GM12878 (cell line): ENCODE measurements around the gene SEMA3B. TPM values are rescaled to one million over a fixed set of nuclear protein-coding genes. Genes with fewer than 3 reads are reported as not detected.

Experiments
- ATAC-seq: fragments of 200-7000 bp; cut with Tn5 transposase; 3 replicates; pipeline ENCODE4 v1.9.1; 2020; ENCODE audit warnings: mild to moderate bottlenecking, moderate library complexity
- BruUV-seq: library from RNA; stranded (reverse); fragments of 400-500 nt; replicated peaks from 2 replicates; lab custom pipeline; 2021; lab: Mats Ljungman, UMichigan
- CTCF ChIA-PET: fragments of 300-600 bp; sonication (Branson Sonifier 250); formaldehyde crosslinking; extraction: SDS; loops from one replicate; lab custom pipeline; 2021; ENCODE audit warnings: inconsistent platforms; lab: Yijun Ruan, JAX
- POLR2A ChIA-PET: fragments of 350-600 bp; formaldehyde crosslinking; extraction: SDS; loops from one replicate; lab custom pipeline; 2021; ENCODE audit warnings: inconsistent platforms; lab: Charles Lee
- RAD21 ChIA-PET: fragments of 300-600 bp; sonication (Branson Sonifier 250); formaldehyde crosslinking; loops from one replicate; lab custom pipeline; 2023; ENCODE audit warnings: antibody characterized with exemption; ENCODE audit not compliant: unreplicated experiment; lab: Charles Lee
- SMC1A ChIA-PET: fragments of 300-600 bp; sonication (Branson Sonifier 250); formaldehyde crosslinking; loops from one replicate; lab custom pipeline; 2023; ENCODE audit not compliant: unreplicated experiment, uncharacterized antibody; lab: Charles Lee
- DNase-seq: peaks from one replicate; pipeline ENCODE4 v3.0.0-alpha.2; 2011; ENCODE audit warnings: low read depth, low spot score
- FAIRE-seq: peaks from 3 replicates; lab custom pipeline; 2011; peaks lifted over from hg19 to GRCh38; lab: Jason Lieb, UNC
- H2AFZ ChIP-seq: 2 replicates; pipeline ENCODE4 v1.6.0; 2011; ENCODE audit warnings: low read depth, low read length, control low read depth; ENCODE audit not compliant: control insufficient read depth
- H3K27ac ChIP-seq: 2 replicates; pipeline ENCODE4 v1.5.1; 2011; ENCODE audit warnings: control low read depth; ENCODE audit not compliant: control insufficient read depth, insufficient read depth
- H3K27me3 ChIP-seq, 2 experiments: replicated peaks in 1 of 2; 2 replicates each; pipeline versions ENCODE4 v1.6.0 to v1.6.1; 2011; ENCODE audit warnings: low read length in 1 of 2; ENCODE audit not compliant: control insufficient read depth in 2 of 2, insufficient read depth in 2 of 2
- H3K36me3 ChIP-seq, 2 experiments: 2 replicates each; pipeline ENCODE4 v1.5.1; 2011; ENCODE audit warnings: low read length in 1 of 2; ENCODE audit not compliant: control insufficient read depth in 2 of 2, insufficient read depth in 2 of 2
- H3K4me1 ChIP-seq: 2 replicates; pipeline ENCODE4 v1.6.1; 2011; ENCODE audit warnings: mild to moderate bottlenecking, low read length, moderate library complexity, mixed read lengths; ENCODE audit not compliant: control insufficient read depth, insufficient read depth
- H3K4me2 ChIP-seq: 2 replicates; pipeline ENCODE4 v1.6.0; 2011; ENCODE audit warnings: control low read depth; ENCODE audit not compliant: control insufficient read depth, insufficient read depth
- H3K4me3 ChIP-seq: fragments of 200-600 bp; sonication (generic); 2 replicates; pipeline ENCODE4 v1.5.1; 2016
- H3K79me2 ChIP-seq: 2 replicates; pipeline ENCODE4 v1.6.0; 2011; ENCODE audit warnings: low read length; ENCODE audit not compliant: control insufficient read depth, insufficient read depth
- H3K9ac ChIP-seq: 2 replicates; pipeline ENCODE4 v1.8.0; 2011; ENCODE audit warnings: low read length, control low read depth, mixed read lengths; ENCODE audit not compliant: control insufficient read depth, insufficient read depth
- H3K9me3 ChIP-seq: replicated peaks from 3 replicates; pipeline ENCODE4 v1.5.1; 2011; ENCODE audit warnings: mild to moderate bottlenecking, low read length; ENCODE audit not compliant: control insufficient read depth, insufficient read depth
- H4K20me1 ChIP-seq: 2 replicates; pipeline ENCODE4 v1.6.0; 2011; ENCODE audit not compliant: control insufficient read depth, insufficient read depth
- BCL11A ChIP-seq: IDR thresholded peaks from 2 replicates; pipeline ENCODE4 v1.6.1; 2011; ENCODE audit warnings: low read depth, low read length
- BHLHE40 ChIP-seq, 2 experiments: fragments of 450-650 bp in 1 of 2; IDR thresholded peaks; 2 replicates each; pipeline ENCODE4 v1.6.1; 2011 to 2017; ENCODE audit warnings: low read depth in 2 of 2, borderline replicate concordance in 1 of 2, improper control_type of control experiment in 1 of 2, low read length in 1 of 2, mild to moderate bottlenecking in 1 of 2
- CHD1 ChIP-seq: IDR thresholded peaks from 2 replicates; pipeline ENCODE4 v1.6.1; 2012; ENCODE audit warnings: low read depth, low read length, improper control_type of control experiment
- CREB1 ChIP-seq: IDR thresholded peaks from 2 replicates; pipeline ENCODE4 v1.6.1; 2012; ENCODE audit warnings: low read depth, mild to moderate bottlenecking, inconsistent platforms
- ELK1 ChIP-seq: IDR thresholded peaks from 2 replicates; pipeline ENCODE4 v1.6.1; 2012; ENCODE audit warnings: low read depth, low read length, improper control_type of control experiment
- MEF2B ChIP-seq: fragments of 450-650 bp; IDR thresholded peaks from 2 replicates; pipeline ENCODE4 v1.6.1; 2018; ENCODE audit warnings: mild to moderate bottlenecking, moderate library complexity; ENCODE audit not compliant: partially characterized antibody, poor library complexity, severe bottlenecking
- MYB ChIP-seq: fragments of 150-350 bp; IDR thresholded peaks from 2 replicates; pipeline ENCODE4 v1.6.1; 2014; ENCODE audit warnings: mild to moderate bottlenecking, low read depth, low read length, borderline replicate concordance
- NBN ChIP-seq: fragments of 450-650 bp; IDR thresholded peaks from 2 replicates; pipeline ENCODE4 v1.6.1; 2016
- NFYA ChIP-seq: IDR thresholded peaks from 2 replicates; pipeline ENCODE4 v1.6.1; 2011; ENCODE audit warnings: low read depth, mild to moderate bottlenecking, low read length, improper control_type of control experiment, borderline replicate concordance
- RAD51 ChIP-seq: fragments of 450-650 bp; IDR thresholded peaks from 2 replicates; pipeline ENCODE4 v1.6.1; 2016; ENCODE audit warnings: moderate library complexity, mild to moderate bottlenecking, inconsistent platforms
- SMC3 ChIP-seq: IDR thresholded peaks from 2 replicates; pipeline ENCODE4 v1.6.1; 2011; ENCODE audit warnings: low read length, improper control_type of control experiment, borderline replicate concordance
- TAF1 ChIP-seq: IDR thresholded peaks from 2 replicates; pipeline ENCODE4 v1.6.1; 2011; ENCODE audit warnings: mild to moderate bottlenecking, low read depth, low read length, borderline replicate concordance
- TCF12 ChIP-seq: IDR thresholded peaks from 2 replicates; pipeline ENCODE4 v1.6.1; 2011; ENCODE audit warnings: low read depth, mild to moderate bottlenecking, low read length
- ZNF24 ChIP-seq: fragments of 450-650 bp; IDR thresholded peaks from 2 replicates; pipeline ENCODE4 v1.6.1; 2017; ENCODE audit warnings: antibody characterized with exemption, mild to moderate bottlenecking
- ZNF274 ChIP-seq: IDR thresholded peaks from one replicate; pipeline ENCODE4 v1.8.0; 2011; ENCODE audit not compliant: insufficient read length, insufficient read depth
- ZNF592 ChIP-seq: fragments of 450-650 bp; IDR thresholded peaks from 2 replicates; pipeline ENCODE4 v1.6.1; 2017; ENCODE audit warnings: mild to moderate bottlenecking, moderate library complexity
- WGBS: methylation state at CpG from one replicate; pipeline ENCODE4 v1.1.6; 2016; ENCODE audit warnings: low lambda C conversion rate; ENCODE audit not compliant: insufficient replicate concordance, insufficient coverage; ENCODE audit errors: missing lambda C conversion rate; 5-methylcytosine and 5-hydroxymethylcytosine counted together
- in situ Hi-C: fragments of 300-500 bp; cut with MboI; formaldehyde crosslinking; loops from 9 replicates; pipeline ENCODE4 v1.14.3; 2018; ENCODE audit warnings: mixed read lengths
- intact Hi-C: fragments of 100-400 bp; cut with micrococcal nuclease; formaldehyde crosslinking; loops from one replicate; pipeline ENCODE4 v1.14.2; 2022; ENCODE audit not compliant: unreplicated experiment
- polyA plus RNA-seq, 11 experiments: library from polyadenylated mRNA; depleted of rRNA in 4 of 11; unstranded in 6 of 11; stranded (reverse) in 5 of 11; fragments of >200 nt; fragmentation: Nextera tagmentation in 4 of 11; fragmentation: Illumina TruSeq in 1 of 11; extraction: Ambion mirVana in 4 of 11; extraction: Trizol in 1 of 11; gene quantifications; 1 replicate in 1 of 11; 2 replicates in 10 of 11; pipeline versions ENCODE4 v1.2.1 to v1.2.3, GENCODE V29; 2011 to 2016; ENCODE audit warnings: inconsistent platforms in 2 of 11, missing spikeins in 2 of 11, low read depth in 1 of 11
- total RNA-seq, 4 experiments: library from RNA; depleted of rRNA in 3 of 4; stranded (reverse); fragments of >200 nt in 3 of 4; fragmentation: Illumina TruSeq in 1 of 4; extraction: Trizol in 1 of 4; gene quantifications; 2 replicates each; pipeline versions ENCODE4 v1.2.1 to v1.2.3, GENCODE V29; 2013 to 2021

Gene SEMA3B
- total and polyA plus RNA-seq, 10 of the 15 experiments (the other 5 are each of a cell fraction or from before 2014, with no cell fraction given) = 0.06 to 0.59 (median 0.14) TPM; not detected in 2

GRCh38 chr3:50245831-50246516 is 23.0 kb upstream of the SEMA3B start:
- WGBS = under 1% methylated on average over 25 of the region's 25 CpGs
- intact Hi-C loops (loop anchor here (1.0 to 2.0 kb wide), 2 partner anchors 19 to 27 kb away; no protein-coding TSS in a partner anchor), in situ Hi-C loops (no loop called here)
- peaks cover 23% of the 10 kb centered on the region for H4K20me1 ChIP-seq
- peaks cover 13 to 14% of the 10 kb centered on the region in 2 experiments; a peak in 3 of 4 replicates for H3K36me3 ChIP-seq
- CTCF ChIA-PET = interaction anchor here (0.6 to 3.3 kb wide), 25 partner anchors 8 to 931 kb away, joined by 3 to 149 read pairs (median 4); partner anchors contain the start of genes GNAI2, GNAT1, HYAL3 and NAA80
- FAIRE-seq = no peak
- H3K9ac ChIP-seq = peak overlapping the region; percentile 73
- H3K4me1 ChIP-seq = peaks cover 52% of the 10 kb centered on the region
- peak; percentile 90 for ATAC-seq
- H3K27ac ChIP-seq = peak overlapping the region; percentile 71
- no peaks in the 10 kb centered on the region for H3K9me3 ChIP-seq
- H2AFZ ChIP-seq = peak overlapping the region; percentile 43
- peak overlapping the region; percentile 70 for H3K4me3 ChIP-seq
- RAD21 ChIA-PET = interaction anchor here (0.6 to 4.1 kb wide), 15 partner anchors 8 to 323 kb away, joined by 3 to 73 read pairs (median 6); partner anchors contain the start of genes GNAI2, GNAT1, HEMK1 and HYAL3
- no peaks in the 10 kb centered on the region for H3K27me3 ChIP-seq
- POLR2A ChIA-PET = interaction anchor here (0.7 to 1.8 kb wide), 8 partner anchors 8 to 91 kb away, joined by 3 to 22 read pairs (median 6); partner anchors contain the start of genes GNAI2, HYAL3 and NAA80
- no peak for DNase-seq
- BruUV-seq = no TSS peak
- peaks cover 82% of the 10 kb centered on the region for H3K79me2 ChIP-seq
- peak overlapping the region; percentile 94 for H3K4me2 ChIP-seq
- SMC1A ChIA-PET = interaction anchor here (1.0 to 1.7 kb wide), 10 partner anchors 9 to 54 kb away, joined by 3 to 51 read pairs (median 4); partner anchors contain the start of genes GNAI2, GNAT1, HYAL3 and NAA80
- TF ChIP-seq TAF1 (0 out of 2 replicates have a peak, but pooled peaks have one; percentile 19), ZNF24 (no peak), ELK1 (no peak), BHLHE40 (IDR thresholded peaks at IDR 0.05; ENCODE audit: borderline replicate concordance in 1 of 2, low read depth in 2 of 2, low read length in 1 of 2) (peak; percentile 90 to 95), TCF12 (peak; percentile 67; the same call in 1 of the 2 replicates), ZNF274 (no peak), BCL11A (no peak; the same call in 1 of the 2 replicates), CREB1 (peak; percentile 68; the same call in 1 of the 2 replicates), RAD51 (no peak), MEF2B (peak; percentile 53), CHD1 (no peak), NBN (peak; percentile 75), ZNF592 (no peak), MYB (no peak), NFYA (no peak), SMC3 (peak; percentile 95)
